K562 (cell line): ENCODE measurements around the gene CYB561A3. TPM values are rescaled to one million over a fixed set of nuclear protein-coding genes. Genes with fewer than 3 reads are reported as not detected.

Experiments
- CBX2 ChIP-seq: fragments of 200-600 bp; sonication (generic); IDR thresholded peaks from one replicate; pipeline ENCODE4 v1.6.1; 2012; ENCODE audit warnings: mild to moderate bottlenecking, low read length, inconsistent platforms; ENCODE audit not compliant: insufficient read depth, poor library complexity, severe bottlenecking
- CTBP1 ChIP-seq: fragments of 450-650 bp; IDR thresholded peaks from 2 replicates; pipeline ENCODE4 v1.6.1; 2016; ENCODE audit warnings: borderline replicate concordance
- EGR1 ChIP-seq: fragments of 450-650 bp; conservative IDR thresholded peaks from 2 replicates; pipeline ENCODE4 v1.6.1; 2017; ENCODE audit warnings: mild to moderate bottlenecking
- EP400 ChIP-seq: fragments of 450-650 bp; IDR thresholded peaks from 2 replicates; pipeline ENCODE4 v1.6.1; 2017; ENCODE audit warnings: antibody characterized with exemption, mild to moderate bottlenecking, moderate library complexity
- GTF2E2 ChIP-seq: fragments of 200-800 bp; sonication (Bioruptor generic); IDR thresholded peaks from 2 replicates; pipeline ENCODE4 v1.6.1; 2016; ENCODE audit warnings: missing genetic modification characterization, missing compliant biosample characterization
- JUN ChIP-seq, 2 experiments: sonication (generic) in 1 of 2; formaldehyde crosslinking in 1 of 2; IDR thresholded peaks; 2 replicates each; pipeline versions ENCODE4 v1.6.1 to v1.8.0; 2012 to 2022; ENCODE audit warnings: borderline replicate concordance in 2 of 2, mild to moderate bottlenecking in 2 of 2, improper control_type of control experiment in 1 of 2, low read depth in 1 of 2, low read length in 1 of 2, missing genetic modification reagents in 1 of 2
- KLF13 ChIP-seq: fragments of 450-650 bp; IDR thresholded peaks from 2 replicates; pipeline ENCODE4 v1.6.1; 2016; ENCODE audit warnings: missing genetic modification characterization, low read depth, mild to moderate bottlenecking, missing compliant biosample characterization, moderate library complexity, borderline replicate concordance
- LEF1 ChIP-seq: fragments of 450-650 bp; IDR thresholded peaks from 2 replicates; pipeline ENCODE4 v1.6.1; 2016; ENCODE audit warnings: mild to moderate bottlenecking
- RBM39 ChIP-seq: fragments of 200-400 bp; formaldehyde crosslinking; optimal IDR thresholded peaks from 2 replicates; pipeline ENCODE3; 2018; ENCODE audit warnings: low read depth, low read length
- SIN3B ChIP-seq: fragments of 450-650 bp; IDR thresholded peaks from 2 replicates; pipeline ENCODE4 v1.6.1; 2017; ENCODE audit warnings: low read depth, mild to moderate bottlenecking, moderate library complexity
- SMARCA4 ChIP-seq: fragments of 450-650 bp; IDR thresholded peaks from 2 replicates; pipeline ENCODE4 v1.6.1; 2016
- polyA plus RNA-seq, 8 experiments: library from polyadenylated mRNA; depleted of rRNA in 4 of 8; stranded (reverse) in 5 of 8; unstranded in 3 of 8; fragments of >200 nt; fragmentation: Nextera tagmentation in 2 of 8; fragmentation: Illumina TruSeq in 1 of 8; extraction: Ambion mirVana in 2 of 8; extraction: Trizol in 1 of 8; gene quantifications; 2 replicates each; pipeline versions ENCODE4 v1.2.1 to v1.2.3, GENCODE V29; 2011 to 2014; ENCODE audit warnings: inconsistent platforms in 1 of 8, missing spikeins in 1 of 8
- total RNA-seq, 7 experiments: library from RNA; depleted of rRNA in 6 of 7; stranded (reverse); fragments of >200 nt in 6 of 7; fragmentation: Illumina TruSeq in 2 of 7; extraction: Trizol in 2 of 7; gene quantifications; 2 replicates each; pipeline versions ENCODE4 v1.2.1 to v1.2.3, GENCODE V29; 2011 to 2021; ENCODE audit warnings: low replicate concordance in 1 of 7
- TF ChIP-seq, protein P1 (sequence below): fragments of 250-450 bp; sonication (Bioruptor Pico); IDR thresholded peaks from 2 replicates; pipeline ENCODE4 v1.5.1; 2021; ENCODE audit warnings: mild to moderate bottlenecking
- TF ChIP-seq, protein P2 (sequence below): fragments of 200-800 bp; sonication (Bioruptor generic); IDR thresholded peaks from 2 replicates; pipeline ENCODE4 v1.6.1; 2017; ENCODE audit warnings: missing genetic modification characterization, missing compliant biosample characterization
- TF ChIP-seq, protein P3 (sequence below): sonication (generic); formaldehyde crosslinking; IDR thresholded peaks from 2 replicates; pipeline ENCODE4 v1.8.1; 2023; ENCODE audit warnings: mild to moderate bottlenecking, missing genetic modification reagents
- TF ChIP-seq, protein P4 (sequence below): fragments of 450-650 bp; IDR thresholded peaks from 2 replicates; pipeline ENCODE4 v1.6.1; 2018; ENCODE audit not compliant: partially characterized antibody
- TF ChIP-seq, protein P5 (sequence below): sonication (generic); formaldehyde crosslinking; IDR thresholded peaks from 2 replicates; pipeline ENCODE4 v1.8.0; 2023; ENCODE audit warnings: mild to moderate bottlenecking, missing genetic modification reagents

The CYB561A3 gene
- total and polyA plus RNA-seq, 9 of the 15 experiments (the other 6 are each of a cell fraction or from before 2014, with no cell fraction given): 29.2 to 78.9 (median 37.9) TPM

DNA sequence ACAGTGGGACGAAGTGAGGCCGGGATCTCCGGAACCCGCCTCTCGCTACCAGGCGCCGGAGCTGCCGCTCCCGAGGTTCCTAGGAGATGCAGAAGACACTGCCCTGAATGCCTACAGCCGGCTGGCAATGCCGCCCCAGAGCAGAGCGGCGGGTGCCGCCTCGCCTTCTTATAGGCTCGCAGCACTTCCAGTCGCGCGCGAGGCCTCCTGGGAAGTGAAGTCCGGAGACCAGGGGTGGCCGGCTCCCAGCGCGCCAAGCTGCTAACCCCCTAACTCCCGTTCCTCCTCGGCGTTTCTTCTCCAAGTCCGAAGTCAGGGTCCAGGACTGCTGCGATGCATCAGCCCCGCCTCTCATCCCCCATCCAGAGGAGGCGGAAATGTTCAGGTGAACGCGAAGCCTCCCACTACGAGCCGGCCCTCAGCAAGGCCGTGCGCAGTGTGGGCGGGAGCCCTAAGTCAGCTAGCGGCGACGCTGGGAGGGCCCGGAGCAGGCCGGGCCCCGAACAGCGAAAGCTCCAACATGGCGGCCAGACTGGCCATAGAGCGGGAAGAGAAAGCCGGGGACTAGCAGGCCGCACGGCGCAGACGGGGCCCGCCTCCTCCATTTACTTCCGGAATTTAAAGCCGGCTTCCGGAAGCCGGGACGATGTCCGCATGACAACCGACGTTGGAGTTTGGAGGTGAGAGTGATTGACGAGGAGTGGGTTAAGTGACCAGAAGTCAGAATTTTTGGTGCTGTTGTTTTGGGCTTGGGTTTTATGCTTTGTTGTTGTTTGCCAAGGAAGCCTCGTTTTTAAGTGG, at the start of gene CYB561A3, which contains the start of gene TMEM138 (continued):
- TF ChIP-seq, protein P1, sequence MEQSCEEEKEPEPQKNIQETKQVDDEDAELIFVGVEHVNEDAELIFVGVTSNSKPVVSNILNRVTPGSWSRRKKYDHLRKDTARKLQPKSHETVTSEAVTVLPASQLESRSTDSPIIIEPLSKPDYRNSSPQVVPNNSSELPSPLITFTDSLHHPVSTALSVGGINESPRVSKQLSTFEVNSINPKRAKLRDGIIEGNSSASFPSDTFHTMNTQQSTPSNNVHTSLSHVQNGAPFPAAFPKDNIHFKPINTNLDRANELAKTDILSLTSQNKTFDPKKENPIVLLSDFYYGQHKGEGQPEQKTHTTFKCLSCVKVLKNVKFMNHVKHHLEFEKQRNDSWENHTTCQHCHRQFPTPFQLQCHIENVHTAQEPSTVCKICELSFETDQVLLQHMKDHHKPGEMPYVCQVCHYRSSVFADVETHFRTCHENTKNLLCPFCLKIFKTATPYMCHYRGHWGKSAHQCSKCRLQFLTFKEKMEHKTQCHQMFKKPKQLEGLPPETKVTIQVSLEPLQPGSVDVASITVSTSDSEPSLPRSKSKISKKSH: no peak
- TF ChIP-seq SMARCA4 (no peak), EGR1 (peak; percentile 90), SIN3B (peak; percentile 32; the same call in 1 of the 2 replicates), LEF1 (0 out of 2 replicates have a peak, but pooled peaks have one; percentile 31), JUN (IDR thresholded peaks at IDR 0.05; ENCODE audit: borderline replicate concordance, low read depth, low read length) (no peak), JUN (CRISPR knock-in tag; IDR thresholded peaks at IDR 0.05; ENCODE audit: borderline replicate concordance) (no peak), RBM39 (no peak), EP400 (peak; percentile 96), CBX2 (no peak), CTBP1 (peak; percentile 68), KLF13 (peak; percentile 50; the same call in 1 of the 2 replicates), GTF2E2 (0 out of 2 replicates have a peak, but pooled peaks have one; percentile 78)
- TF ChIP-seq, protein P2, sequence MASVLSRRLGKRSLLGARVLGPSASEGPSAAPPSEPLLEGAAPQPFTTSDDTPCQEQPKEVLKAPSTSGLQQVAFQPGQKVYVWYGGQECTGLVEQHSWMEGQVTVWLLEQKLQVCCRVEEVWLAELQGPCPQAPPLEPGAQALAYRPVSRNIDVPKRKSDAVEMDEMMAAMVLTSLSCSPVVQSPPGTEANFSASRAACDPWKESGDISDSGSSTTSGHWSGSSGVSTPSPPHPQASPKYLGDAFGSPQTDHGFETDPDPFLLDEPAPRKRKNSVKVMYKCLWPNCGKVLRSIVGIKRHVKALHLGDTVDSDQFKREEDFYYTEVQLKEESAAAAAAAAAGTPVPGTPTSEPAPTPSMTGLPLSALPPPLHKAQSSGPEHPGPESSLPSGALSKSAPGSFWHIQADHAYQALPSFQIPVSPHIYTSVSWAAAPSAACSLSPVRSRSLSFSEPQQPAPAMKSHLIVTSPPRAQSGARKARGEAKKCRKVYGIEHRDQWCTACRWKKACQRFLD (CRISPR knock-in tag): peak; percentile 90
- TF ChIP-seq, protein P3, sequence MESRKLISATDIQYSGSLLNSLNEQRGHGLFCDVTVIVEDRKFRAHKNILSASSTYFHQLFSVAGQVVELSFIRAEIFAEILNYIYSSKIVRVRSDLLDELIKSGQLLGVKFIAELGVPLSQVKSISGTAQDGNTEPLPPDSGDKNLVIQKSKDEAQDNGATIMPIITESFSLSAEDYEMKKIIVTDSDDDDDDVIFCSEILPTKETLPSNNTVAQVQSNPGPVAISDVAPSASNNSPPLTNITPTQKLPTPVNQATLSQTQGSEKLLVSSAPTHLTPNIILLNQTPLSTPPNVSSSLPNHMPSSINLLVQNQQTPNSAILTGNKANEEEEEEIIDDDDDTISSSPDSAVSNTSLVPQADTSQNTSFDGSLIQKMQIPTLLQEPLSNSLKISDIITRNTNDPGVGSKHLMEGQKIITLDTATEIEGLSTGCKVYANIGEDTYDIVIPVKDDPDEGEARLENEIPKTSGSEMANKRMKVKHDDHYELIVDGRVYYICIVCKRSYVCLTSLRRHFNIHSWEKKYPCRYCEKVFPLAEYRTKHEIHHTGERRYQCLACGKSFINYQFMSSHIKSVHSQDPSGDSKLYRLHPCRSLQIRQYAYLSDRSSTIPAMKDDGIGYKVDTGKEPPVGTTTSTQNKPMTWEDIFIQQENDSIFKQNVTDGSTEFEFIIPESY (CRISPR knock-in tag): peak; percentile 60
- TF ChIP-seq, protein P4, sequence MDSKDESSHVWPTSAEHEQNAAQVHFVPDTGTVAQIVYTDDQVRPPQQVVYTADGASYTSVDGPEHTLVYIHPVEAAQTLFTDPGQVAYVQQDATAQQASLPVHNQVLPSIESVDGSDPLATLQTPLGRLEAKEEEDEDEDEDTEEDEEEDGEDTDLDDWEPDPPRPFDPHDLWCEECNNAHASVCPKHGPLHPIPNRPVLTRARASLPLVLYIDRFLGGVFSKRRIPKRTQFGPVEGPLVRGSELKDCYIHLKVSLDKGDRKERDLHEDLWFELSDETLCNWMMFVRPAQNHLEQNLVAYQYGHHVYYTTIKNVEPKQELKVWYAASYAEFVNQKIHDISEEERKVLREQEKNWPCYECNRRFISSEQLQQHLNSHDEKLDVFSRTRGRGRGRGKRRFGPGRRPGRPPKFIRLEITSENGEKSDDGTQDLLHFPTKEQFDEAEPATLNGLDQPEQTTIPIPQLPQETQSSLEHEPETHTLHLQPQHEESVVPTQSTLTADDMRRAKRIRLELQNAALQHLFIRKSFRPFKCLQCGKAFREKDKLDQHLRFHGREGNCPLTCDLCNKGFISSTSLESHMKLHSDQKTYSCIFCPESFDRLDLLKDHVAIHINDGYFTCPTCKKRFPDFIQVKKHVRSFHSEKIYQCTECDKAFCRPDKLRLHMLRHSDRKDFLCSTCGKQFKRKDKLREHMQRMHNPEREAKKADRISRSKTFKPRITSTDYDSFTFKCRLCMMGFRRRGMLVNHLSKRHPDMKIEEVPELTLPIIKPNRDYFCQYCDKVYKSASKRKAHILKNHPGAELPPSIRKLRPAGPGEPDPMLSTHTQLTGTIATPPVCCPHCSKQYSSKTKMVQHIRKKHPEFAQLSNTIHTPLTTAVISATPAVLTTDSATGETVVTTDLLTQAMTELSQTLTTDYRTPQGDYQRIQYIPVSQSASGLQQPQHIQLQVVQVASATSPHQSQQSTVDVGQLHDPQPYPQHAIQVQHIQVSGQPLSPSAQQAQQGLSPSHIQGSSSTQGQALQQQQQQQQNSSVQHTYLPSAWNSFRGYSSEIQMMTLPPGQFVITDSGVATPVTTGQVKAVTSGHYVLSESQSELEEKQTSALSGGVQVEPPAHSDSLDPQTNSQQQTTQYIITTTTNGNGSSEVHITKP: peak; percentile 25
- TF ChIP-seq, protein P5, sequence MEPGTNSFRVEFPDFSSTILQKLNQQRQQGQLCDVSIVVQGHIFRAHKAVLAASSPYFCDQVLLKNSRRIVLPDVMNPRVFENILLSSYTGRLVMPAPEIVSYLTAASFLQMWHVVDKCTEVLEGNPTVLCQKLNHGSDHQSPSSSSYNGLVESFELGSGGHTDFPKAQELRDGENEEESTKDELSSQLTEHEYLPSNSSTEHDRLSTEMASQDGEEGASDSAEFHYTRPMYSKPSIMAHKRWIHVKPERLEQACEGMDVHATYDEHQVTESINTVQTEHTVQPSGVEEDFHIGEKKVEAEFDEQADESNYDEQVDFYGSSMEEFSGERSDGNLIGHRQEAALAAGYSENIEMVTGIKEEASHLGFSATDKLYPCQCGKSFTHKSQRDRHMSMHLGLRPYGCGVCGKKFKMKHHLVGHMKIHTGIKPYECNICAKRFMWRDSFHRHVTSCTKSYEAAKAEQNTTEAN: 0 out of 2 replicates have a peak, but pooled peaks have one; percentile 35
